H1 (cell line): ENCODE results near the gene MYH3. TPM values are rescaled to one million over a fixed set of nuclear protein-coding genes. Genes with fewer than 3 reads are reported as not detected.

Experiments used
- CREB1 ChIP-seq: IDR thresholded peaks from 2 replicates; pipeline ENCODE4 v1.6.1; 2012; ENCODE audit warnings: inconsistent platforms
- polyA plus RNA-seq, 7 experiments: library from polyadenylated mRNA; depleted of rRNA in 3 of 7; stranded (reverse) in 5 of 7; unstranded in 2 of 7; fragments of >200 nt in 5 of 7; fragments of 200-250 nt in 2 of 7; gene quantifications; 1 replicate in 5 of 7; 2 replicates in 1 of 7; 4 replicates in 1 of 7; pipeline versions ENCODE4 v1.2.1 to v1.2.3, GENCODE V29; 2011 to 2013; ENCODE audit warnings: missing spikeins in 2 of 7, mixed read lengths in 2 of 7
- total RNA-seq: library from RNA; stranded (reverse); fragmentation: NEBNext Ultra II Directional; extraction: Animal tissue kit (Norgen Biotek cat#: 25700); gene quantifications from 2 replicates; pipeline ENCODE4 v1.2.1, GENCODE V29; 2021

MYH3 gene
- total and polyA plus RNA-seq, 2 of the 8 experiments (the other 6 are each of a cell fraction or from before 2014, with no cell fraction given) = 0.65 to 1.8 TPM

- no peak for TF ChIP-seq CREB1
Observed at GRCh38 chr17:10702574-10702973, 45.5 kb upstream of the MYH3 start (continued).
